Measurements from ENCODE around the gene DSCAML1.

DSCAML1 gene

GRCh38 chr11:117606790-117607189 lies 190.2 kb downstream of the DSCAML1 start:
- DNase-seq = no peak

- no peak for DNase-seq
These were observed 190.8 kb downstream of the DSCAML1 start for GRCh38 chr11:117606211-117606610.

GRCh38 chr11:117605331-117605730 lies 191.7 kb downstream of the DSCAML1 start:
- no peak for DNase-seq

GRCh38 chr11:117604336-117604995 lies 192.6 kb downstream of the DSCAML1 start:
- DNase-seq = no peak

- DNase-seq = no peak
These were observed 193.1 kb downstream of the DSCAML1 start for GRCh38 chr11:117603932-117604331.

- DNase-seq = no peak
These were observed 195.9 kb downstream of the DSCAML1 start for GRCh38 chr11:117601006-117601708.

DNA sequence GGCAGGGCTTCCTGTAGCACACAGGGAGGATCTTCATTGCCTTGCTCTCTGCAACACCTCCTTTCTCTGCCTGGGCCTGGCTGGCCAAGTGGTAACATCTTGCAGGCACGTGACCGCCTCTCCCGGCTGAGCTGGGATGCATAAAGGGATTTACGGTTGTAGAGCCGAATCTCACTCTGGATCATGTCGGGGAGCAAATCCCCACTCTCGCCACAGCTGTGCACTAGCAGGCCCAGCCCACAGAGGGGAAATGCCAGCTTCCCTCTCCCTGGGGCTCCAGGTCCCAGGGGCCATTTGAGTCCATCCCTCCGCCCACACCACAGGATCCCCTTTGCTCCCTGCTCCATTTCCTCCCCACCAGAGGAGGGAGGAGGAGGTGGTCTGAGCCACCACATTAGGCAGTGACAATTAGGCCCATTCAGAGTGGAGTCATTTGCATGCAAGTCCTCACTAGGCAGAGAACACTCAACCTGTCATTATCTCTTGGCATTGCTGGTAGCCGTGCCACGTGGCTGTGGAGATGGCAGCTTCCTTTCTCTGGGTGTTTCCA lies 196.7 kb downstream of the DSCAML1 start:
- DNase-seq = no peak

DNA sequence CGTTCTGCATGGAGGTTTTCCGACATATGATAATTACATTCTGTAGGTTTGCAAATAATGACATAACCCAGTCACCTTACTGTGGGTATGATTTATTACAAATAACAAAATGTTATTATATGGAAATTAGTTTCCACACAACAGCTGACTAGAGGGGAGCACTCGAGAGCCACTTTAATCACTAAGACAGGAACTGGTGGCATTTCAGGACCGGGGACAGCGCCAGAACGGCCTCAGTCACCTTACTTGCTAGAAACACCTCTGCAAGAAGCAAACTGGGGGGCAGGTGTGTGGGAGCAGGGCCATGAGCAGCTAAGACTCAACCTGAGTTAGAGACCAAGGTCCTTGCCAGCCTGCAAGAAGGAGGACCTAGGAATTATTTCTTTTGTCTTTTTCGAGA lies 199.9 kb downstream of the DSCAML1 start:
- peak; percentile 12 to 48 for DNase-seq

- DNase-seq = no peak
These were observed 201.6 kb downstream of the DSCAML1 start for GRCh38 chr11:117595440-117595839.

GRCh38 chr11:117594721-117595120 lies 202.3 kb downstream of the DSCAML1 start:
- no peak for DNase-seq

- DNase-seq = no peak
These were observed 204.0 kb downstream of the DSCAML1 start for GRCh38 chr11:117593065-117593464.

- DNase-seq = no peak
These were observed 205.5 kb downstream of the DSCAML1 start for GRCh38 chr11:117591316-117592039.

DNA sequence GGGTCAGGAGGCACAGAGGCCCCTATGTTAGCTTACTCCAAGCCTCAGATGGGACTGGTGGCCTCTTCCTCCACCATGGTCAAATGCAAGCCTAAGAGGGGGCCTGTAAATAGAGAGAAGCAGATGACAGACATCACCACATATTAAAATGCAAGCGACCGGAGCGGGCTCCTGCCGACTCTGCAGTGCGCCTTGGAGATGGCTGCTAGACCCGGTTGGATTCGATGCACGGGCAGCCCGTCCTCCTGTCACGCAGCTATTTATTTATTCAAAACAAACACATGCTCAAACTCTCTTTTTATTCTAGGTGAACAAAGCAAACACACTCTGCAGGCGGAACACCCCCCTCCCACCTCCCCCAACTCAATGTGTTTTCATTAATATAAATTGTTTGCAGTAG lies 208.0 kb downstream of the DSCAML1 start:
- no peak for DNase-seq

DNA sequence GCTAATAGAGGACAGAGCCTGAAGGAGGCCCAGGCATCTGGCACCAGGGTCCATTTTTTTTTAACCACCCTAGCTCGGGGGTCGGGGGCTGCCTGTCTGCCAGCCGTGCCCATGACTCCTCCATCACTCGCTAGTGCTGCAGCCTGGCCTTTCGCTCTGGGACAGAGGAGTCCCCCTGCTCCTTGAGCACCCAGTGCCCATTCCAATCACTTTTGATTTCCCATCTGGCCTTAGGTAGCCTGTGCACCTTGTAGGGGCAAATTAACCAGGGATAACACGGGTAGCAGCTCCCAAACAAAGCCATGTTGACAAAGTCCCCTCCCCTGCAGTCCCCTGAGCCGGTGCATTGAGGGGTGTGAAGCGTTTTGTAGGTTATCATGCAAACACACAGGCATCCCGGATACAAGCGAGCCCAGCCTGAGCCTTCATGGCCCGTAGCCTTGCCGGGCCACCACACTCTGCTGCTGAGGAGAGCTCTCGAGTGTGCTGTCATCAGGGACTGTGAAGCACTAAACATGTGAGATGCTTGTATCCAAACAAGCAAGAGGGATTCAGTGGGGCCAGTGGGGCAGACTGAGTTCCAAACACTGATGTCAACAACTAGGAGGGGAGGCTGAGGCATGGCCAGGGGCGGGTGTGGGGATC lies 208.7 kb downstream of the DSCAML1 start:
- DNase-seq = no peak

DNA sequence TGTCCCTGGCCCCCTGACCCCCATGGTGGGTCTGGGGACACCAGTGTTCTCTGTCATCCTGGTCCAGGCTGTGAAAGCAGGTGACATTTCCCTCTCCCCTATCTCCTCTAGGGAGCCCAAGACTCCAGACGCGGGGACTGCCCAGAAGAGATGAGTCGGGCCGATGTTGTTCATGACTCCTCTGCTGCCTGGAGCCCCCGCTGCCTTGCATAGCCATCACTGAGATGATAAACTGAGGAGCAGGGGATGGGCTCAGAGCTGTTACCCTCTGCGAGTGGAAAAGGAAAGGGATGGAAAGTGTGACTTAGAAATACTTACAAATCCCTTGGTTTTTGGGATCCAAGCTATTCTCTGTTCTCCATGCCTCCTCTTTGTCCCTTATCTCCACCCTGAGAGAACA lies 209.6 kb downstream of the DSCAML1 start:
- DNase-seq = no peak

DNA sequence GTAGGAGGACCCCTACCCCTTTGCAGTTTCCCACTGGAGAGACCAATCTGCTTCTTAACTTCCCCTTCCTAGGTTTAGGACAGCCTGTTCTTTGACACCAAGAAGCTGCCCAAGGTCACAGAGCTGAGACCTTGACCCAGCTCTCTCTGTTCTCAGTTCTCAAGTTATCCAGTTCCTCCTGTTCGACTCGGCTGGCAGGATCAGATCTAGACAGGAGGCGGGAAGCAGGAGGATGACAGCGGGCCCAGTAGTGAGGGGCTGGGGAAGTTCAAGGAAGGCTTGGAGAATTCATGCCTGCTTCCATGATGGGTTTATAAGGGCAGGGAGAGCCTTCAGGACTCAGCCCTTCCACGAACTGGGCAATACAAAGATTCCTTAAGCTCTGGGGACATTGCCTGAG lies 210.6 kb downstream of the DSCAML1 start:
- no peak for DNase-seq

- DNase-seq = no peak
These were observed 211.4 kb downstream of the DSCAML1 start for GRCh38 chr11:117585631-117586030.

GRCh38 chr11:117584056-117584830 lies 212.8 kb downstream of the DSCAML1 start:
- DNase-seq = no peak

GRCh38 chr11:117583063-117583801 lies 213.8 kb downstream of the DSCAML1 start:
- no peak for DNase-seq

DNA sequence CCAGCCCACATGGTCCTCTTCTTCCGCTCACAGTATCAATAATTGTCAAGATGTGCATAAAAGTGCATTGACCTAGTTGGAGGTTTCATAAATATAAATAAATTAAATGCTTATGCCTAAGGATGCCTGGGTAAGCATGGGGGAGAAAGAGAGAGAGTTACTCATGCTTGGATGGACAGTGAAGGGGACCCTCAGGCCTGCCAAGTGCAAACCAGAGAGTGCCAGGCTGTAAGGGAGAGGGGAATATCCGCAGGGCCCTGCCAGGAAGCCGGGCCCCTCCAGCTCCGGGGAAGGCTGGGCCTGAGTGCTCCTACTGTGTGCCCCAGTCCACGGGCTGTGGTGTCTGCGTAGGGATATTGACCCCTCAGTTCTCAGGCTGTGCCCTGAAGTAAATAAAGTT lies 214.6 kb downstream of the DSCAML1 start:
- DNase-seq = no peak

DNA sequence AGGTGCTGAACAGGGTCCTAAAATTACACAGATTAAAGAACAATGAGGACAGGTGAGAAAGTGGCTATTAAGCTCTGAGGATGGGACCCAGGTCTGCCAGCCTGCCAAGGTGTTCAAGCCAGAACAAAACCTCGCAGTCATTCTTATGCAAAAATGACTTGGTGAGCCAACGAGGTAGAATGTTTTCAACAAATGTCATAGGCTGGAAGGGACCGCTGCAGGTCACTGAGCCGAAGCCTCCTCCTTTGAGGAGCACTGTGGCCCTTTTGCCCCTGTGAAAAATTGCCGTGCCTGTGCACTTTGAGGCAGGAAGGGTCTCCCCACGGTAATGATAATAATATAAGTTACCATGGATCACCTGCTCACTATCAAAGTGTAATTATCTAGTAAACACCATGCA lies 216.2 kb downstream of the DSCAML1 start:
- DNase-seq = no peak

All from inflammatory macrophage (primary cell).